GM12874 (cell line): ENCODE measurements around the gene DEPDC5.

Experiments
- TF ChIP-seq, protein P1 (sequence below): IDR thresholded peaks from 2 replicates; pipeline ENCODE4 v1.5.1; 2011; ENCODE audit warnings: low read depth, mild to moderate bottlenecking, control low read depth, low read length, moderate library complexity; ENCODE audit not compliant: insufficient read depth

The DEPDC5 gene

DNA sequence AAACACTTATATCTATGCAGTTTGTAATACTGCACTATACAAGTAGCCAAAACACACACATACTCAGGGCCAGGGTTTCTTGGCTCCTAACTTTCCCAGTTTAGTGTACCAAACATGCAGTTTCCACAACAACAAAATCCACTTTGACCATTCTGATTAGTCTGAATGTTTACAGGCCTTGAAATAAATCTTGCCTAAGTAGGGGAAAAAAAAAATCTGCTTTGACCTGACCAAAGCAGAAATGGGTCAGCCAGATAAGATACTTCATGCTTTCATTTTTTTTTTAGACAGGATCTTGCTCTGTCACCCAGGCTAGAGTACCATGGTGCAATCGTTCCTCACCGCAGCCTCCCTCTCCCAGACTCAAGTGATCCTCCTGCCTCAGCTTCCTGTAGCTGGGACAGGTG is 14.0 kb upstream of the DEPDC5 start:
- TF ChIP-seq, protein P1, sequence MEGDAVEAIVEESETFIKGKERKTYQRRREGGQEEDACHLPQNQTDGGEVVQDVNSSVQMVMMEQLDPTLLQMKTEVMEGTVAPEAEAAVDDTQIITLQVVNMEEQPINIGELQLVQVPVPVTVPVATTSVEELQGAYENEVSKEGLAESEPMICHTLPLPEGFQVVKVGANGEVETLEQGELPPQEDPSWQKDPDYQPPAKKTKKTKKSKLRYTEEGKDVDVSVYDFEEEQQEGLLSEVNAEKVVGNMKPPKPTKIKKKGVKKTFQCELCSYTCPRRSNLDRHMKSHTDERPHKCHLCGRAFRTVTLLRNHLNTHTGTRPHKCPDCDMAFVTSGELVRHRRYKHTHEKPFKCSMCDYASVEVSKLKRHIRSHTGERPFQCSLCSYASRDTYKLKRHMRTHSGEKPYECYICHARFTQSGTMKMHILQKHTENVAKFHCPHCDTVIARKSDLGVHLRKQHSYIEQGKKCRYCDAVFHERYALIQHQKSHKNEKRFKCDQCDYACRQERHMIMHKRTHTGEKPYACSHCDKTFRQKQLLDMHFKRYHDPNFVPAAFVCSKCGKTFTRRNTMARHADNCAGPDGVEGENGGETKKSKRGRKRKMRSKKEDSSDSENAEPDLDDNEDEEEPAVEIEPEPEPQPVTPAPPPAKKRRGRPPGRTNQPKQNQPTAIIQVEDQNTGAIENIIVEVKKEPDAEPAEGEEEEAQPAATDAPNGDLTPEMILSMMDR = no peak

DNA sequence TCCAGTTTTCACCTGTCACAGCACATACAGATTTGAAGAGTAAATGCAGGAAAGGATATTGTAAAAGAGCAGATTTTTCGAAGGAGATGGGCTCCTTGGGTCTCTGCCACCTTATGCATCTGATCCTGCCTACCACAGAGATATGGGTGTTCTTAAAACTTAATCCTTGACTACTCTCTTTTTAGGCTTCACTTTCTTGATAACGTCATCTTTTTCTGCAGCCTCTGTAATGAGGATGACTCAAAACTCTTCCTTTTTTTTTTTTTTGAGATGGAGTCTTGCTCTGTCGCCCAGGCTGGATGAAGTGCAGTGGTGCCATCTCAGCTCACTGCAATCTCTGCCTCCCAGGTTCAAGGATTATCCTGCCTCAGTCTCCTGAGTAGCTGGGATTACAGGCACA is 11.7 kb upstream of the DEPDC5 start:
- TF ChIP-seq, protein P1 = no peak

DNA sequence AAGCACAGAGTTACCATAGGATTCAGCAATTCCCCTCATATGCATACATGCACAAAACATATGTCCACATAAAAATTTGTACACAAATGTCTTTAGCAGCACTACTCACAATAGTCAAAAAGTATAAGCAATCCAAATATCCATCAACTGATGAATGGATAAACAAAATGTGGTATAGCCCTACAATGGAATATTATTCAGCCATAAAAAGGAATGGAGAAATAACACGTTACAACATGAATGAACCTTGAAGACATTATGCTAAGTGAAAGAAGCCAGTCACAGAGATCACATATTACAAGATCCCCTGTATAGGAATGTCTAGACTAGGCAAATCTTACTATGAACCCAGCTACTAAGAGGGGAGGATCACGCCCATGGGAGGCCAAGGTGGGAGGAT is 11.1 kb upstream of the DEPDC5 start:
- TF ChIP-seq, protein P1 = no peak

DNA sequence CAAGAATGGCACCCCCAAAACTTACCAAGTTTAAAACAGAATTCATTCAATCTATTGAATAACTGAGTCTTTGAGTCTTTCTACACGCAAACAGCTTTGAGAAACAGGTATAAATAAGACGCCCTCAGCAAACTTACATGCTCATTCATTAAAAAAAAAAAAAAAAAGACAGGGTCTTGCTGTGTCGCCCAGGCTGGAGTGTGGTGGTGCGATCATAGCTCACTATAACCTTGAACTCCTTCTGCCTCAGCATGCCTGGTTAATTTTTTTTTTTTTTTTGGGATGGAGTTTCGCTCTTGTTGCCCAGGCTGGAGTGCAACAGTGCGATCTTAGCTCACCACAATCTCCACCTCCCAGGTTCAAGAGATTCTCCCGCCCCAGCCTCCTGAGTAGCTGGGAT is 9.9 kb upstream of the DEPDC5 start:
- TF ChIP-seq, protein P1 = no peak

DNA sequence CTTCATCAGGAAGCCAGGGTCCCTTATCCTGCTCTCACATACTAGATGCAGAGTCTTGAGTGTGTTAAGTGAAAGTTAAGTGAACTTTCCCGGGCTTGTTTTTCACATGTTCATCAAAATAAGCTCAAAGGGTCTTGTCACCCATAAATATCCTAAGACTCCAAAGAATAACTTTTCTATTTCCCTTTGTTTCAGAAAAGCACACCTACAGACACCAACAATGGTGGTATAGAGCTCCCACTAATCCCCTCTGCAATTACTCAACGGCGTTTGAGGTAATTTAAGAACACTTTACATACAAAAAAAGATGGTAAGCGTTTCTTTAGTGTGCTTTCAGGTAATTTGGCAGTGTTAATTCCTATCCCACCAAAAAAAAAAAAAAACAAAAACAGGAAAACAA is 6.4 kb upstream of the DEPDC5 start:
- TF ChIP-seq, protein P1 = no peak

DNA sequence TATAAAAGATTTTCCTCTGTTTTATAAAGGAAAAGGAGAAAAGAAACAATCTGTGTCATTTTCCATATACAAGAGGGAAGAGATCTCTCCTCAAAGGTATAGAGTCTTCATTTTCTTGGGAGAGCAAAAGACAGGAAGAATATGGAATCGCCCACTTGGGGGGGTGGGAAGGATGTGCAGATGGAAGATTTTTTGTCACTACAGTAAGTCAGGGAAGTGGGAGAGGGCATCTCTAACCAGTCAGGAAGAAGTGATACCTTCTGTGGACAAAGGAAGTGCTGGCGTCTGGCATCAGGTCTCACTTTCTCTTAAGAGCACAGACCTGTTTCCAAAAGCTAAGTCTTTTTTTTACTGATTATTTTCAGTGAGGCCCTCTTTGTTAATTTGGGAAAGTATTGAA is 5.3 kb upstream of the DEPDC5 start:
- TF ChIP-seq, protein P1 = no peak

DNA sequence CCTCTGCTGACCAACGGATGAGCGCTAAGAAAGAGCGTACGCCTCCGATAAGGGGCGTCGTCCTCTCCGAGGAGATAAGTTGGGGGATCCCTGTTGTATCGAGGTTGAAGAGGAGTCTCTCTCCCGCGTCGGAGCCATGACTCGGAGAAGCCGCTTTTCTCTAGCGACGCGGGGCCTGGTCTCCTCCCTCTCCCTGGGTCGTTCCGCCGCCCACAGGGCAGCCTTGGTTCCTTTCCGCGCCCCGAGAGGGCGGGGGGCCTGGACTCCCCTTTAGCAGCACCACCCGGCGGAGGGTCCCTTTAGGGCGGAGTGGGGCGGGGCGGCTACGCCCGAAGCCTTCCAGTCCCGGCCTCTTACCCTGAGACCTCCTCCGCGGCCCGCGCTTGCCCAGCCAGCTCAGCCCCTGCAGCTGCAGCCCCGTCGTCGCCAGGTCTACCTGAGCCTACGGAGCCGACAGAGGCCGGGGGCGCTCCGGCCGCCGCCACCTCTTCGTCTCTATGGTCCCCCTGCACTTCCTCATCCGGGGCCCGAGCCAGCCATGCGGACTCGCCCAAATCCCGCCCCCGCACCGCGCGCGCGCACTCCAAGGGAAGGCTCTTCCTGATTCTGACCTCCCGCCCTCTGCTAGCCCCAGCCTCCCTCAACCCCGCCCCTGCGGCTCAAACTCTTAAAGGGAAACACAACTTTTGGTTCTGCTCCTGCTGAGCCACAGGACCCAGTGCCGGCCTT is 4.0 kb upstream of the DEPDC5 start, which contains the start of gene PRR14L:
PRR14L (minus strand) TSS at position 497 of the 729 bp plus-strand sequence. CDS start 11,272 bp downstream, outside the sequence.
- TF ChIP-seq, protein P1 = no peak
